NK-92 treated with Interleukin-12 subunit alpha and Interleukin-12 subunit beta, amount 100 ng/mL, for 24 hours (cell line): ENCODE measurements around the gene SECTM1.
"Not testable (repeated sequence)": the region's sequence is repeated elsewhere in the genome, so short reads cannot be mapped to it uniquely, and the experiment has no call there.

Experiments used
- DNase-seq: peaks from one replicate; lab custom pipeline; 2025; lab: John Stamatoyannopoulos, UW

The SECTM1 gene

GRCh38 chr17:82369211-82369610 lies 35.6 kb upstream of the SECTM1 start:
- no peak for DNase-seq

- DNase-seq, result peak; percentile 30
Observed at GRCh38 chr17:82367724-82368524, 34.4 kb upstream of the SECTM1 start.

GRCh38 chr17:82366749-82367148 lies 33.2 kb upstream of the SECTM1 start:
- DNase-seq, result no peak

GRCh38 chr17:82365606-82366295 lies 32.2 kb upstream of the SECTM1 start:
- DNase-seq, result no peak

GRCh38 chr17:82361885-82362633 lies 28.5 kb upstream of the SECTM1 start:
- no peak for DNase-seq

GRCh38 chr17:82359451-82360074 lies 26.0 kb upstream of the SECTM1 start:
- DNase-seq, result not testable (repeated sequence)

- peak; percentile 65 for DNase-seq
Observed at GRCh38 chr17:82358465-82359350, 25.1 kb upstream of the SECTM1 start, which contains the start of gene TEX19. Gene TEX19, plus strand, starts transcription at chr17:82359247. Its CDS starts 2,904 bp downstream, at chr17:82362151.

- no peak for DNase-seq
Observed at GRCh38 chr17:82357394-82357793, 23.8 kb upstream of the SECTM1 start.

GRCh38 chr17:82356845-82357355 lies 23.3 kb upstream of the SECTM1 start:
- DNase-seq, result no peak

- DNase-seq, result no peak
Observed at GRCh38 chr17:82355770-82356427, 22.3 kb upstream of the SECTM1 start.

- DNase-seq, result no peak
Observed at GRCh38 chr17:82354804-82355308, 21.3 kb upstream of the SECTM1 start.

- DNase-seq, result no peak
Observed at GRCh38 chr17:82353484-82353883, 19.9 kb upstream of the SECTM1 start.

GRCh38 chr17:82351713-82352488 lies 18.3 kb upstream of the SECTM1 start:
- peak; percentile 50 for DNase-seq

GRCh38 chr17:82351254-82351712 lies 17.7 kb upstream of the SECTM1 start:
- no peak for DNase-seq

GRCh38 chr17:82350182-82351030 lies 16.8 kb upstream of the SECTM1 start:
- DNase-seq, result no peak

- DNase-seq, result no peak
Observed at GRCh38 chr17:82349287-82349701, 15.7 kb upstream of the SECTM1 start.

- no peak for DNase-seq
Observed at GRCh38 chr17:82348866-82349265, 15.3 kb upstream of the SECTM1 start.

- DNase-seq, result no peak
Observed at GRCh38 chr17:82348434-82348833, 14.9 kb upstream of the SECTM1 start.
